GM18502 (cell line): Measurements from ENCODE around the gene TSTD1.
"Not testable (repeated sequence)": the region's sequence is repeated elsewhere in the genome, so short reads cannot be mapped to it uniquely, and the experiment has no call there.

Experiments
- ATAC-seq: cut with Tn5 transposase; IDR thresholded peaks from one replicate; pipeline ENCODE4 v1.9.1; 2021; ENCODE audit warnings: mild to moderate bottlenecking; ENCODE audit not compliant: unreplicated experiment, poor library complexity

TSTD1 gene

DNA sequence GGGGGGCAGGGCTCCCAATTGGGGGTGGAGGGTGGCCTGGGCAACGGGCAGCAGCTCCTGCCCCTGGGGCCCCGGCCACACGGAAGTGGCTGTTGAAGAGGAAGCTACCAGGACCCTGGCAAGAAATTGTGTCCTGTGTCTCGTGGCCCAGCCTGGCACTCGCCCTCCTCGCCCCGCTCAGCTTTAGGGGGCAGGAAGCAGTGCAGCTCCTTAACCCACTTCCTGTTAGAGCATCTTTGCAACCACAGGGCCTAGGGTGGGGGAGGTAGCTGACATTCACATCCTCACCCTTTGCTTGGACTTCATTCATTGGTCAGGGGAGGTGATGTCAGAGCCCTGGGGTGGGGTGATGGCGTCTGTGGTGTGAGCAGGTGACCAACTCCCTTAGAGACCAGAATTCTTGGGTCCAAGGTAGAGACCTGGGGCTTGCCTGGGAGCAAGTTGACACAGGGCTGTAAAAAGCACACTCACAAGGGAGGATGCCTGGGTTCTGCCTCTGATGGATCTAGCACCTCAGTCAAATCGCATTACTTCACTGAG, 31.0 kb upstream of the TSTD1 start, which contains the start of gene ARHGAP30:
ARHGAP30 (minus strand) TSS at position 161 of the 540 bp plus-strand sequence. CDS start 267 bp downstream, outside the sequence.
- peak; percentile 84 for ATAC-seq

DNA sequence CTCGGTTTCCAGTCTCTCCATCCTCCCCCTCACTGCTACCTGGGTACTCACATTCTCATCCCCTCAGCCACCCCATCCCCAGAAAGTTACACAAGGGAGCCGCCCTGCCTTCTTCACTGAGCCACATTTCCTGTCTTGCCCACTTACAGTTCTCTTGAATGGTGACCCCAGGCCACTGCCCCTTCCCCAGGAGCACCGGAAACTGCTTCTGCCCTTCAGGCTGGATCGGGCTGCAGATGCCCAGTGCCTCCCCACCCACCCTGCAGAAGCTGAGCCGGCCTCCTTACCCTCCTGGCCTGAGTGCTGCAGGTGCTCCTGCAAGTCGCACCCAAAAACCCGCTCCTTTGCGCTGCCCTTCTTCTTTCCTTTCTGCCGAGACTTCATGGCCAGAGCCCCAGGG, 30.5 kb upstream of the TSTD1 start:
- ATAC-seq = peak; percentile 11

DNA sequence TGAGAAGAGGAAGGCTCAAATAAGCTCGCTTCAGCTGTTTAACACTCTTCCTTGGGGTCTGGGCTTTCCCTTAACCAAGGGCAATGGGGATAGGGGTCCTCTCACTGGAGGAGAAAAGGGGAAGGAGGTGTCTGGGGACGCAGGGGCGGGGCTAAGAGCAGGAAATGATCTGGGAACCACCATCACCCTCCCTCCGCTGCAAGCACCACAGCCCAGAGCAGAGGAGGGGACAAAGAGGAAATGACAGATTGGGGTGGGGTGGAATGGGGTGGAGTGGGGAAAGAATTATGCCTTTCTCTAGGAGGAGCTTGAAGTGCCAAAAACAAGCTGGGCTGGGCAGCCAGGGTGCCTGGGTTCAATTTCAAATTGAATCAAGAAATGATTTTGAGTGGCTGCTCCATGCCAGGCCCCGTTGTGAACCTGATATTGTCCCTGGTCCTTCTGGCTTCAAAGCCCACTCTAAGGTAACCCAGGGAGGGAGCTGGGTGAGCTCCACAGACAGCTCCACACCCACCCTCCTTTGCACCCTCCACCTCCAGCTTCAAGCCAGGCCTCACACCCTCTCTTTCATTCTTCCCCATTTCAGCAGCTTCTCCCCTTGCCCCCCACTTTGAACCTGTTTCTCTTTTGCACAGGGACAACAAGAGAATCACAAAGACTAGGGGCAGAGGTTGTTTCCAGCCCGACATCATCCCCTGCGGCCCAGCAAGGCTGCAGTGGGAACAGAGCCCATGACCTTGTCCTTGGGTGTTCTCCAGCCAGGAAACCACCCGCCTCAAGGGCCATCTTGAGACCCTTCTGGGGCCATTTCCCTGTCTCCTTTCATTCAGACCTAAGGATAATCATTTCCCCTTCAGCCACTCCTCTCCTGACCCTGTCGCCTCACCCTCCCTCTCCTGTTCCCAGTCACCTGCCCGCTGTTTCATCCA, 29.8 kb upstream of the TSTD1 start:
- peak; percentile 67 for ATAC-seq

GRCh38 chr1:161066694-161067093, 27.9 kb upstream of the TSTD1 start:
- no peak for ATAC-seq

DNA sequence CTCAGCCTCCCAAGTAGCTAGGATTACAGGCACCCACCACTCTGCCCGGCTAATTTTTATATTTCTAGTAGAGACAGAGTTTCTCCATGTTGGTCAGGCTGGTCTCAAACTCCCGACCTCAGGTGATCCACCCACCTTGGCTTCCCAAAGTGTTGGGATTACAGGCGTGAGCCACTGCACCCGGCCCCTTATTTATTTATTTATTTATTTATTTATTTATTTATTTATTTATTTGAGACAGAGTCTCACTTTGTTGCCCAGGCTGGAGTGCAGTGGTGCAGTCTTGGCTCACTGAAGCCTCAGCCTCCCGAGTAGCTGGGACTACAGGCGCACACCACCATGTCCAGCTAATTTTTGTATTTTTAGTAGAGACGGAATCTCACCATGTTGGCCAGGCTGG, 26.9 kb upstream of the TSTD1 start:
- not testable (repeated sequence) for ATAC-seq

- not testable (repeated sequence) for ATAC-seq
Measured at GRCh38 chr1:161063936-161064335, 25.2 kb upstream of the TSTD1 start.

DNA sequence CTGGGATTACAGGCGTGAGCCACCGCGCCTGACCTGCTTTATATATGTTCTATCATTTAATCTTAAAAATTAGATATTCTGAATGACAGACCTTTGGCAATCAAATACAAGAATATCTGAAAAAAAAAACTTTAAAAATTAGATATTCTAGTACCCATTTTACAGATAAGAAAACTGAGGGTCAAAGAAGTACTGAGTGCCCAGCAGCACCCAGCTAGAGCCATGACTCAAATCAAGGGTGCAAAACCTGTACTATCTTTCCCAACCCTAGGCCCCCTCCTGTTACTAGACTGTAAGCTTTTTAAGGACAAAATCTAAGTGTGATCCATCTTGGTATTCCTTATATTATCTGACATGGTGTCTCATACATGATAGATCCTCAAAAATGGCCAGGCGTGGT, 22.7 kb upstream of the TSTD1 start:
- ATAC-seq = no peak

- no peak for ATAC-seq
Measured at GRCh38 chr1:161059293-161059692, 20.5 kb upstream of the TSTD1 start.

DNA sequence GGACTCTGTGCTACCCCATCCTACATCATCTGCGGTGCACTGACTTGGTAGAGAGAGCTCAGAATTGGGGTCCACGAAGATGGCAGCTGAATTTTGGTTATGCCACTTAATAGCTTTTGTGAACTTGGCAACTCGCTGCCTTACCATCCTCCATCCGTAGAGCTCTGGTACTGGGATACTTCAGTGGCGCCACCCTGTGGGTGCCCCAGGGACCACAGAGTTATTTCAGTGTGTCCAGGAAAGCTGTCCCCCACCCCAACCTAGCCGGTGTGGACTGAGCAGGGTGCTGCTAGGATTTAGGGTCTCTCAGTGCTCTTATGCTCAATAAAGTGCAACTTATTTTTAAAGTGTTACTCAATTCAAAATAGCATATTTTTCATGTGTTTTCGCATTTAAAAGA, 16.0 kb upstream of the TSTD1 start:
- no peak for ATAC-seq

GRCh38 chr1:161054232-161054631, 15.5 kb upstream of the TSTD1 start:
- no peak for ATAC-seq

- ATAC-seq = no peak
Measured at GRCh38 chr1:161052899-161053298, 14.1 kb upstream of the TSTD1 start.

- ATAC-seq = no peak
Measured at GRCh38 chr1:161051219-161051618, 12.5 kb upstream of the TSTD1 start.

GRCh38 chr1:161048949-161049722, 10.4 kb upstream of the TSTD1 start:
- ATAC-seq = no peak

GRCh38 chr1:161047436-161048420, 9.0 kb upstream of the TSTD1 start:
- ATAC-seq = no peak

DNA sequence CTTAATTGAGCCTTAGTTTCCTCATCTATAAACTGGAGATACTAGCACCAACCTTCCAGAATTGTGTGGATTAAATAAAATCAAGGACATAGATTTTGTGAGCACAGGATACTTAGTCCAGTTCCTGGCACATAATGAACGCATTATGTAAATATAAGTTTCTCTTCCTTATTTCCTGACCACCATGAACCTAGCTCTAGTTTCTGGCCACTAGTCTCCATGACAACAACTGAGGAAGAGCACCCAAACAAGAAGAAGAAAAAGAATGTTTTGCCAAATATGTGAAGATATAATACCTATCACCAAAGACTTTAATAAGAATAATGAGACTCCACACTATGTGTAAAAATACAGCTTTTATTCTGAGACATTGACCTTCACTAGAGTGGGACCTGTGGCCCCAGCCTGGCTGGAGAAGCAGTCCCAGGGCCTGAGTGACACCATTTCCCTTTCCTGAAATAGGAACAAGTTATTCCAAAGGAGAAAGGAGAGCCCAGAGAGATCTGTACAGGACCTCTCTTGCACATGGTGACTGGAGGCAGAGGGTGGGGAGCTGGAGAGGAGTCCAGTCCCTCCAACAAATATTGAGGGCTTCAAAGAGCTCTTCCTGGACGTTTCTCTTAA, 8.0 kb upstream of the TSTD1 start:
- ATAC-seq = peak; percentile 45

DNA sequence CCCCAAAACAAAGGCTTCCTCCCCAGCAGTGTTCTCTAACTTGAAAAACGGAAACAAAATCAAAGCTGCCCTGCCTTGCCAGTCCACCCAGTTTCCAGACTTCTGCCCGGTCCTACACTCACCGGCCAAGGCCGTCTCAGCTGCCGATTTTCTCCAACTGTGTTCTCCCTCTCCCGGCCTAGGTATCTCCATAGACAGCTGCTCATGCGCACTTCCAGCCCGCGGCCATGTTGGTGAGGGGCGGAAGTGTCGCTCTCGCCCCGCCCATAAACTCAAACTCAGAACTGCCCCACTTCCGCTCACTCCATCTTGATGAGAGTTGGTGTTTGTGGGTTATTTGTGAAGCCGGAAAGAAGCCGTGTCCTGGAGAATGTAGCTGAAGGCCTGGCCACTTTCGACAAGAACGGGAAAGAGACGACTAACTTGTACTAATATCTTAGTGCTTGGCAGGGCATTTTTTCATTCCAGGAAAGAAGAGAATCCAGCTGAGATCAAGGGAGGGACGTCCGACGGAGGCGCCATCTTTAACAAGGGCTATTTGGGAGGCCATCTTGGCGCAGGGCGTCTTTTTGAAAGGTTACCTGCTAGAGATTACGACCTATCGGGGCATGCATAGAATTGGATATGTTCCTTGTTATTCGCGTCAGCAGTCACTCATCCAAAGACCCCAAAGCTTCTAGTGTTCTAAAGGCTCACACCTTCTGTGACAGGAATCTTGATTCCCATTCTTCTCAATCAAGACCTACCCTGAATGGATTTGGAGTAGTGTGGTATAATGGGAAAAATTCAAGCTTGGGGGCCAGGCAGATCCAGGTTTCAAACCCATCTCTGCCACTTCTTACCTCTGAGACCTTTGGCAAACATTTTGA, 7.2 kb upstream of the TSTD1 start, which contains the start of gene USF1:
USF1 (minus strand) TSS at position 242 of the 869 bp plus-strand sequence. CDS start 2,702 bp downstream, outside the sequence.
- peak; percentile 63 for ATAC-seq

- peak; percentile 41 for ATAC-seq
Measured at GRCh38 chr1:161044908-161045735, 6.4 kb upstream of the TSTD1 start.
